Uterus (tissue), 2 donors: ENCODE results near the gene EPX.

ENCODE experiments used
- CTCF ChIP-seq, 4 experiments: fragments of 200-600 bp in 2 of 4; fragments of 450-650 bp in 2 of 4; sonication (generic) in 2 of 4; IDR thresholded peaks; one replicate each; pipeline ENCODE4 v1.5.1; 2016 to 2019; ENCODE audit warnings: antibody characterized with exemption in 4 of 4, mild to moderate bottlenecking in 2 of 4, moderate library complexity in 1 of 4
- POLR2A ChIP-seq, 2 donors: fragments of 450-650 bp; IDR thresholded peaks; one replicate each; pipeline ENCODE4 v1.6.1; 2016; ENCODE audit warnings: antibody characterized with exemption in 2 of 2, mild to moderate bottlenecking in 1 of 2, moderate library complexity in 1 of 2

- TF ChIP-seq POLR2A (IDR thresholded peaks at IDR 0.05) (no peak), CTCF (IDR thresholded peaks at IDR 0.05) (no peak)
These were observed 1.2 kb downstream of the EPX start for GRCh38 chr17:58193641-58194255.
